NB4 (cell line): ENCODE results near the gene TEX55.
"Not testable (repeated sequence)": the region's sequence is repeated elsewhere in the genome, so short reads cannot be mapped to it uniquely, and the experiment has no call there.

Experiments used
- POLR2A ChIP-seq: IDR thresholded peaks from 2 replicates; pipeline ENCODE4 v1.6.1; 2011; ENCODE audit warnings: mild to moderate bottlenecking; ENCODE audit not compliant: insufficient read length; ENCODE audit errors: extremely low read depth
- TF ChIP-seq, protein P1 (sequence below): IDR thresholded peaks from one replicate; pipeline ENCODE4 v1.5.1; 2012; ENCODE audit warnings: low read depth, low read length

GRCh38 chr3:119132291-119132690 lies 13.7 kb upstream of the TEX55 start:
- TF ChIP-seq, protein P1, sequence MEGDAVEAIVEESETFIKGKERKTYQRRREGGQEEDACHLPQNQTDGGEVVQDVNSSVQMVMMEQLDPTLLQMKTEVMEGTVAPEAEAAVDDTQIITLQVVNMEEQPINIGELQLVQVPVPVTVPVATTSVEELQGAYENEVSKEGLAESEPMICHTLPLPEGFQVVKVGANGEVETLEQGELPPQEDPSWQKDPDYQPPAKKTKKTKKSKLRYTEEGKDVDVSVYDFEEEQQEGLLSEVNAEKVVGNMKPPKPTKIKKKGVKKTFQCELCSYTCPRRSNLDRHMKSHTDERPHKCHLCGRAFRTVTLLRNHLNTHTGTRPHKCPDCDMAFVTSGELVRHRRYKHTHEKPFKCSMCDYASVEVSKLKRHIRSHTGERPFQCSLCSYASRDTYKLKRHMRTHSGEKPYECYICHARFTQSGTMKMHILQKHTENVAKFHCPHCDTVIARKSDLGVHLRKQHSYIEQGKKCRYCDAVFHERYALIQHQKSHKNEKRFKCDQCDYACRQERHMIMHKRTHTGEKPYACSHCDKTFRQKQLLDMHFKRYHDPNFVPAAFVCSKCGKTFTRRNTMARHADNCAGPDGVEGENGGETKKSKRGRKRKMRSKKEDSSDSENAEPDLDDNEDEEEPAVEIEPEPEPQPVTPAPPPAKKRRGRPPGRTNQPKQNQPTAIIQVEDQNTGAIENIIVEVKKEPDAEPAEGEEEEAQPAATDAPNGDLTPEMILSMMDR, result not testable (repeated sequence)
- TF ChIP-seq POLR2A, result not testable (repeated sequence)
